SK-N-SH (cell line): ENCODE data around the gene INPP5A. TPM values are rescaled to one million over a fixed set of nuclear protein-coding genes. Genes with fewer than 3 reads are reported as not detected.

Source experiments
- CTCF ChIA-PET: fragments of 300-600, 350-600 bp; formaldehyde crosslinking; extraction: SDS; loops from one replicate; lab custom pipeline; 2021; lab: Yijun Ruan, JAX
- POLR2A ChIA-PET: fragments of 350-600 bp; sonication (Branson Sonifier 250); formaldehyde crosslinking; extraction: SDS; loops from one replicate; lab custom pipeline; 2020; ENCODE audit warnings: antibody characterized with exemption, inconsistent platforms; lab: Yijun Ruan, JAX
- DNase-seq: peaks from one replicate; pipeline ENCODE4 v3.0.0; 2012
- H2AFZ ChIP-seq: fragments of 200-600 bp; sonication (generic); 2 replicates; pipeline ENCODE4 v1.8.1; 2016; ENCODE audit warnings: antibody characterized with exemption, mild to moderate bottlenecking, low read depth
- H3F3A ChIP-seq: fragments of 200-600 bp; sonication (generic); replicated peaks from 2 replicates; pipeline ENCODE3; 2016; ENCODE audit warnings: antibody characterized with exemption, mild to moderate bottlenecking; ENCODE audit not compliant: insufficient read depth
- H3K27ac ChIP-seq, 2 experiments: fragments of 200-500 bp in 1 of 2; fragments of 200-600 bp in 1 of 2; sonication (Bioruptor generic) in 1 of 2; sonication (generic), shearing (Covaris generic) in 1 of 2; 2 replicates each; pipeline versions ENCODE4 v1.5.1 to v1.6.1; 2014 to 2016; ENCODE audit warnings: low read depth in 2 of 2, inconsistent platforms in 1 of 2, low read length in 1 of 2, mild to moderate bottlenecking in 1 of 2, mixed read lengths in 1 of 2
- H3K27me3 ChIP-seq: fragments of 200-600 bp; sonication (generic), shearing (Covaris generic); 2 replicates; pipeline ENCODE4 v1.6.1; 2016; ENCODE audit warnings: mixed run types; ENCODE audit not compliant: insufficient read depth
- H3K36me3 ChIP-seq, 2 experiments: fragments of 200-500 bp in 1 of 2; fragments of 200-600 bp in 1 of 2; sonication (Bioruptor generic) in 1 of 2; sonication (generic) in 1 of 2; replicated peaks in 1 of 2; 2 replicates each; pipeline versions ENCODE3 to v1.5.1; 2014 to 2016; ENCODE audit warnings: low read length in 1 of 2, mild to moderate bottlenecking in 1 of 2; ENCODE audit not compliant: insufficient read depth in 2 of 2, control insufficient read depth in 1 of 2
- H3K4me1 ChIP-seq, 2 experiments: fragments of 200-500 bp in 1 of 2; fragments of 200-600 bp in 1 of 2; sonication (Bioruptor generic) in 1 of 2; sonication (generic), shearing (Covaris generic) in 1 of 2; 2 replicates each; pipeline versions ENCODE4 v1.5.1 to v1.6.1; 2014 to 2016; ENCODE audit warnings: low read depth in 1 of 2, low read length in 1 of 2, mixed run types in 1 of 2; ENCODE audit not compliant: insufficient read depth in 2 of 2, control insufficient read depth in 1 of 2
- H3K4me2 ChIP-seq: fragments of 200-600 bp; sonication (generic), shearing (Covaris generic); 2 replicates; pipeline ENCODE4 v1.6.1; 2017; ENCODE audit warnings: mixed run types
- H3K4me3 ChIP-seq, 2 experiments: fragments of 200-500 bp in 1 of 2; fragments of 200-600 bp in 1 of 2; sonication (Bioruptor generic) in 1 of 2; sonication (generic), shearing (Covaris generic) in 1 of 2; 2 replicates each; pipeline versions ENCODE4 v1.5.1 to v1.8.1; 2014 to 2016; ENCODE audit warnings: low read depth in 2 of 2, inconsistent platforms in 1 of 2, low read length in 1 of 2, mild to moderate bottlenecking in 1 of 2, mixed read lengths in 1 of 2, moderate library complexity in 1 of 2
- H3K79me2 ChIP-seq: fragments of 200-600 bp; sonication (generic); 2 replicates; pipeline ENCODE4 v1.8.1; 2017; ENCODE audit warnings: mild to moderate bottlenecking; ENCODE audit not compliant: insufficient read depth
- H3K9ac ChIP-seq: fragments of 200-600 bp; sonication (generic); 2 replicates; pipeline ENCODE4 v1.6.1; 2017; ENCODE audit warnings: mixed run types
- H3K9me2 ChIP-seq: fragments of 200-600 bp; sonication (generic); 2 replicates; pipeline ENCODE4 v1.6.1; 2017; ENCODE audit warnings: mixed run types
- H3K9me3 ChIP-seq: fragments of 200-600 bp; sonication (generic); 2 replicates; pipeline ENCODE4 v1.6.1; 2017; ENCODE audit warnings: mixed run types, mild to moderate bottlenecking, moderate library complexity
- H4K20me1 ChIP-seq: fragments of 200-600 bp; sonication (generic); 2 replicates; pipeline ENCODE4 v1.6.1; 2017; ENCODE audit warnings: mild to moderate bottlenecking, mixed run types; ENCODE audit not compliant: insufficient read depth
- CHD2 ChIP-seq: fragments of 150-350 bp; IDR thresholded peaks from 2 replicates; pipeline ENCODE4 v1.6.1; 2018; ENCODE audit warnings: low read length; ENCODE audit not compliant: partially characterized antibody
- EP300 ChIP-seq, 2 experiments: IDR thresholded peaks; 2 replicates each; pipeline versions ENCODE4 v1.4.0 to v1.6.1; 2012; ENCODE audit warnings: borderline replicate concordance in 1 of 2, low read depth in 1 of 2, low read length in 1 of 2
- EZH2phosphoT487 ChIP-seq: fragments of 200-600 bp; sonication (generic); IDR thresholded peaks from 2 replicates; pipeline ENCODE4 v1.6.1; 2017; ENCODE audit warnings: low read depth, mixed run types, mild to moderate bottlenecking, antibody characterized with exemption, moderate library complexity, borderline replicate concordance
- FOSL2 ChIP-seq: IDR thresholded peaks from 2 replicates; pipeline ENCODE4 v1.4.0; 2012; ENCODE audit warnings: low read depth, mild to moderate bottlenecking, moderate library complexity, borderline replicate concordance
- FOXM1 ChIP-seq: IDR thresholded peaks from 2 replicates; pipeline ENCODE4 v1.4.0; 2012; ENCODE audit warnings: low read depth, mild to moderate bottlenecking
- JUND ChIP-seq: IDR thresholded peaks from 2 replicates; pipeline ENCODE4 v1.4.0; 2012
- MAX ChIP-seq: IDR thresholded peaks from 2 replicates; pipeline ENCODE4 v1.4.0; 2012; ENCODE audit warnings: low read depth
- MXI1 ChIP-seq: IDR thresholded peaks from 2 replicates; pipeline ENCODE4 v1.6.1; 2012; ENCODE audit warnings: mild to moderate bottlenecking, low read depth, low read length, improper control_type of control experiment
- NFIC ChIP-seq: IDR thresholded peaks from 2 replicates; pipeline ENCODE4 v1.4.0; 2012; ENCODE audit warnings: borderline replicate concordance
- NRF1 ChIP-seq: IDR thresholded peaks from 2 replicates; pipeline ENCODE4 v1.6.1; 2012; ENCODE audit warnings: low read depth, mild to moderate bottlenecking, low read length
- POLR2AphosphoS5 ChIP-seq: IDR thresholded peaks from 2 replicates; pipeline ENCODE4 v1.6.1; 2012; ENCODE audit warnings: low read depth, low read length
- RAD21 ChIP-seq: IDR thresholded peaks from 2 replicates; pipeline ENCODE4 v1.6.1; 2012; ENCODE audit warnings: mild to moderate bottlenecking, low read length
- RCOR1 ChIP-seq: fragments of 150-350 bp; IDR thresholded peaks from 2 replicates; pipeline ENCODE4 v1.6.1; 2017; ENCODE audit warnings: antibody characterized with exemption, low read length
- SIN3A ChIP-seq: IDR thresholded peaks from 2 replicates; pipeline ENCODE4 v1.6.1; 2012; ENCODE audit warnings: low read depth, mild to moderate bottlenecking, low read length, moderate library complexity, borderline replicate concordance
- TAF1 ChIP-seq: IDR thresholded peaks from 2 replicates; pipeline ENCODE4 v1.6.1; 2012; ENCODE audit warnings: low read depth, mild to moderate bottlenecking, low read length, moderate library complexity, borderline replicate concordance
- TEAD4 ChIP-seq: IDR thresholded peaks from 2 replicates; pipeline ENCODE4 v1.4.0; 2012; ENCODE audit warnings: mild to moderate bottlenecking, borderline replicate concordance; ENCODE audit not compliant: insufficient read depth
- USF1 ChIP-seq: IDR thresholded peaks from 2 replicates; pipeline ENCODE4 v1.4.0; 2012; ENCODE audit warnings: low read depth, borderline replicate concordance
- WGBS: methylation state at CpG from one replicate; pipeline ENCODE4 v1.1.6; 2017; ENCODE audit warnings: low lambda C conversion rate; 5-methylcytosine and 5-hydroxymethylcytosine counted together
- polyA plus RNA-seq, 3 experiments: library from polyadenylated mRNA; depleted of rRNA; stranded (reverse); fragments of >200 nt; gene quantifications; 2 replicates each; pipeline ENCODE4 v1.2.3, GENCODE V29; 2012
- TF ChIP-seq, protein P1 (sequence below): IDR thresholded peaks from 2 replicates; pipeline ENCODE4 v1.4.0; 2012; ENCODE audit warnings: low read depth, borderline replicate concordance
- TF ChIP-seq, protein P2 (sequence below): fragments of 150-350 bp; IDR thresholded peaks from 2 replicates; pipeline ENCODE4 v1.6.1; 2017; ENCODE audit warnings: antibody characterized with exemption, low read length, low read depth, borderline replicate concordance

Gene INPP5A
- polyA plus RNA-seq, 1 of the 3 experiments (the other 2 are of a cell fraction), result 12.0 TPM

- H3K9ac ChIP-seq, result no peak overlapping the region
- H3K9me2 ChIP-seq, result no peaks in the 10 kb centered on the region
- no peak overlapping the region for H2AFZ ChIP-seq
- H3K4me1 ChIP-seq, result peaks cover 5 to 11% of the 10 kb centered on the region in 2 experiments; a peak in 1 of 4 replicates
- no peak overlapping the region for H3K4me2 ChIP-seq
- no peak for DNase-seq
- H4K20me1 ChIP-seq, result peaks cover 10% of the 10 kb centered on the region; the same call in 1 of the 2 replicates
- no peak overlapping the region for H3K4me3 ChIP-seq
- CTCF ChIA-PET, result interaction anchor here (1.0 kb wide), 1 partner anchor 8 kb away, joined by 3 read pairs; no protein-coding TSS in a partner anchor
- H3K79me2 ChIP-seq, result peaks cover 57% of the 10 kb centered on the region
- TF ChIP-seq FOSL2, result no peak
- TF ChIP-seq FOXM1, result no peak
- no peak for TF ChIP-seq SIN3A
- no peak for TF ChIP-seq MAX
- TF ChIP-seq EZH2phosphoT487, result no peak
- TF ChIP-seq JUND, result no peak
- TF ChIP-seq EP300 (IDR thresholded peaks at IDR 0.05; ENCODE audit: borderline replicate concordance in 1 of 2, low read depth in 1 of 2, low read length in 1 of 2), result no peak
- TF ChIP-seq, protein P1, sequence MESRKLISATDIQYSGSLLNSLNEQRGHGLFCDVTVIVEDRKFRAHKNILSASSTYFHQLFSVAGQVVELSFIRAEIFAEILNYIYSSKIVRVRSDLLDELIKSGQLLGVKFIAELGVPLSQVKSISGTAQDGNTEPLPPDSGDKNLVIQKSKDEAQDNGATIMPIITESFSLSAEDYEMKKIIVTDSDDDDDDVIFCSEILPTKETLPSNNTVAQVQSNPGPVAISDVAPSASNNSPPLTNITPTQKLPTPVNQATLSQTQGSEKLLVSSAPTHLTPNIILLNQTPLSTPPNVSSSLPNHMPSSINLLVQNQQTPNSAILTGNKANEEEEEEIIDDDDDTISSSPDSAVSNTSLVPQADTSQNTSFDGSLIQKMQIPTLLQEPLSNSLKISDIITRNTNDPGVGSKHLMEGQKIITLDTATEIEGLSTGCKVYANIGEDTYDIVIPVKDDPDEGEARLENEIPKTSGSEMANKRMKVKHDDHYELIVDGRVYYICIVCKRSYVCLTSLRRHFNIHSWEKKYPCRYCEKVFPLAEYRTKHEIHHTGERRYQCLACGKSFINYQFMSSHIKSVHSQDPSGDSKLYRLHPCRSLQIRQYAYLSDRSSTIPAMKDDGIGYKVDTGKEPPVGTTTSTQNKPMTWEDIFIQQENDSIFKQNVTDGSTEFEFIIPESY, result no peak
- no peak for TF ChIP-seq NFIC
- TF ChIP-seq, protein P2, sequence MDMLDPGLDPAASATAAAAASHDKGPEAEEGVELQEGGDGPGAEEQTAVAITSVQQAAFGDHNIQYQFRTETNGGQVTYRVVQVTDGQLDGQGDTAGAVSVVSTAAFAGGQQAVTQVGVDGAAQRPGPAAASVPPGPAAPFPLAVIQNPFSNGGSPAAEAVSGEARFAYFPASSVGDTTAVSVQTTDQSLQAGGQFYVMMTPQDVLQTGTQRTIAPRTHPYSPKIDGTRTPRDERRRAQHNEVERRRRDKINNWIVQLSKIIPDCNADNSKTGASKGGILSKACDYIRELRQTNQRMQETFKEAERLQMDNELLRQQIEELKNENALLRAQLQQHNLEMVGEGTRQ, result no peak
- TF ChIP-seq TAF1, result no peak
- TF ChIP-seq RCOR1, result no peak
- TF ChIP-seq TEAD4, result no peak
- TF ChIP-seq USF1, result no peak
- no peak for TF ChIP-seq CHD2
- no peak for TF ChIP-seq NRF1
- no peak for TF ChIP-seq RAD21
- no peak for TF ChIP-seq POLR2AphosphoS5
- no peak for TF ChIP-seq MXI1
- TF ChIP-seq, all 33 proteins: peak for 0
- WGBS, result 95% methylated on average over 22 of the region's 22 CpGs
- no peaks in the 10 kb centered on the region for H3K9me3 ChIP-seq
- H3F3A ChIP-seq, result peaks cover 3% of the 10 kb centered on the region
- H3K27ac ChIP-seq, result no peak overlapping the region
- no peaks in the 10 kb centered on the region for H3K36me3 ChIP-seq
- POLR2A ChIA-PET, result no interaction called here
- no peaks in the 10 kb centered on the region for H3K27me3 ChIP-seq
Observed at GRCh38 chr10:132586739-132587138, 49.2 kb downstream of the INPP5A start.
